BLaER1 (cell line): ENCODE data around the gene FOXP1.

Source experiments
- H3K27ac ChIP-seq: shearing (Covaris generic); formaldehyde crosslinking; 2 replicates; pipeline ENCODE4 v1.8.1; 2022
- H3K27me3 ChIP-seq: shearing (Covaris generic); formaldehyde crosslinking; 2 replicates; pipeline ENCODE4 v1.8.1; 2022
- H3K36me3 ChIP-seq: shearing (Covaris generic); formaldehyde crosslinking; 2 replicates; pipeline ENCODE4 v1.8.1; 2022
- H3K4me1 ChIP-seq: shearing (Covaris generic); formaldehyde crosslinking; 2 replicates; pipeline ENCODE4 v1.8.1; 2022
- H3K4me2 ChIP-seq: shearing (Covaris generic); formaldehyde crosslinking; 2 replicates; pipeline ENCODE4 v1.8.1; 2022
- H3K4me3 ChIP-seq: shearing (Covaris generic); formaldehyde crosslinking; 2 replicates; pipeline ENCODE4 v1.8.1; 2022
- H3K9ac ChIP-seq: shearing (Covaris generic); formaldehyde crosslinking; 2 replicates; pipeline ENCODE4 v1.8.1; 2022
- H3K9me3 ChIP-seq: shearing (Covaris generic); formaldehyde crosslinking; 2 replicates; pipeline ENCODE4 v1.8.1; 2022
- H4K20me1 ChIP-seq: shearing (Covaris generic); formaldehyde crosslinking; 2 replicates; pipeline ENCODE4 v1.8.1; 2022
- Cebpa-rat ChIP-seq: shearing (Covaris generic); IDR thresholded peaks from 2 replicates; pipeline ENCODE4 v1.8.1; 2022

Gene FOXP1

GRCh38 chr3:71226565-71227269 lies 356.8 kb downstream of the FOXP1 start:
- H3K27me3 ChIP-seq: no peaks in the 10 kb centered on the region
- no peak for TF ChIP-seq Cebpa-rat
- no peaks in the 10 kb centered on the region for H3K9me3 ChIP-seq
- H3K4me1 ChIP-seq: peaks cover 10% of the 10 kb centered on the region; the same call in 1 of the 2 replicates
- 0 out of 2 replicates have a peak overlapping the region, but pooled peaks have one; percentile 12 for H3K4me2 ChIP-seq
- no peak overlapping the region for H3K27ac ChIP-seq
- no peaks in the 10 kb centered on the region for H4K20me1 ChIP-seq
- H3K4me3 ChIP-seq: no peak overlapping the region
- no peak overlapping the region for H3K9ac ChIP-seq
- H3K36me3 ChIP-seq: no peaks in the 10 kb centered on the region

GRCh38 chr3:71225951-71226564 lies 357.5 kb downstream of the FOXP1 start:
- Histone ChIP-seq H3K4me3 (no peak overlapping the region), H3K9me3 (no peaks in the 10 kb centered on the region), H3K9ac (no peak overlapping the region), H3K4me2 (no peak overlapping the region), H3K27me3 (no peaks in the 10 kb centered on the region), H3K27ac (no peak overlapping the region), H4K20me1 (no peaks in the 10 kb centered on the region), H3K36me3 (no peaks in the 10 kb centered on the region), H3K4me1 (peaks cover 10% of the 10 kb centered on the region; the same call in 1 of the 2 replicates)
- no peak for TF ChIP-seq Cebpa-rat

GRCh38 chr3:71225002-71225684 lies 358.4 kb downstream of the FOXP1 start:
- Histone ChIP-seq H4K20me1 (no peaks in the 10 kb centered on the region), H3K27me3 (no peaks in the 10 kb centered on the region), H3K9me3 (no peaks in the 10 kb centered on the region), H3K9ac (no peak overlapping the region), H3K4me1 (peaks cover 10% of the 10 kb centered on the region; the same call in 1 of the 2 replicates), H3K36me3 (no peaks in the 10 kb centered on the region), H3K4me2 (no peak overlapping the region), H3K4me3 (no peak overlapping the region), H3K27ac (no peak overlapping the region)
- TF ChIP-seq Cebpa-rat: no peak

GRCh38 chr3:71219744-71220638 lies 363.5 kb downstream of the FOXP1 start:
- H3K27me3 ChIP-seq: no peaks in the 10 kb centered on the region
- no peaks in the 10 kb centered on the region for H4K20me1 ChIP-seq
- no peak for TF ChIP-seq Cebpa-rat
- H3K9ac ChIP-seq: no peak overlapping the region
- no peak overlapping the region for H3K27ac ChIP-seq
- no peak overlapping the region for H3K4me3 ChIP-seq
- H3K4me2 ChIP-seq: no peak overlapping the region
- H3K9me3 ChIP-seq: no peaks in the 10 kb centered on the region
- H3K36me3 ChIP-seq: no peaks in the 10 kb centered on the region
- no peaks in the 10 kb centered on the region for H3K4me1 ChIP-seq

GRCh38 chr3:71218508-71218907 lies 365.0 kb downstream of the FOXP1 start:
- no peaks in the 10 kb centered on the region for H3K36me3 ChIP-seq
- H4K20me1 ChIP-seq: no peaks in the 10 kb centered on the region
- H3K27ac ChIP-seq: no peak overlapping the region
- no peaks in the 10 kb centered on the region for H3K4me1 ChIP-seq
- no peak overlapping the region for H3K4me2 ChIP-seq
- no peak overlapping the region for H3K4me3 ChIP-seq
- H3K9me3 ChIP-seq: no peaks in the 10 kb centered on the region
- H3K9ac ChIP-seq: no peak overlapping the region
- TF ChIP-seq Cebpa-rat: no peak
- H3K27me3 ChIP-seq: no peaks in the 10 kb centered on the region

- no peaks in the 10 kb centered on the region for H3K36me3 ChIP-seq
- no peak for TF ChIP-seq Cebpa-rat
- no peaks in the 10 kb centered on the region for H3K27me3 ChIP-seq
- H3K9me3 ChIP-seq: no peaks in the 10 kb centered on the region
- no peak overlapping the region for H3K4me3 ChIP-seq
- H3K4me2 ChIP-seq: no peak overlapping the region
- no peak overlapping the region for H3K9ac ChIP-seq
- no peak overlapping the region for H3K27ac ChIP-seq
- no peaks in the 10 kb centered on the region for H4K20me1 ChIP-seq
- no peaks in the 10 kb centered on the region for H3K4me1 ChIP-seq
Measured at GRCh38 chr3:71217640-71218222, 365.8 kb downstream of the FOXP1 start.

GRCh38 chr3:71215351-71215750 lies 368.2 kb downstream of the FOXP1 start:
- Histone ChIP-seq H3K4me2 (no peak overlapping the region), H3K9ac (no peak overlapping the region), H3K4me1 (no peaks in the 10 kb centered on the region), H3K36me3 (no peaks in the 10 kb centered on the region), H3K27me3 (no peaks in the 10 kb centered on the region), H3K9me3 (no peaks in the 10 kb centered on the region), H4K20me1 (no peaks in the 10 kb centered on the region), H3K27ac (no peak overlapping the region), H3K4me3 (no peak overlapping the region)
- no peak for TF ChIP-seq Cebpa-rat

GRCh38 chr3:71214797-71215196 lies 368.7 kb downstream of the FOXP1 start:
- no peak overlapping the region for H3K9ac ChIP-seq
- H3K4me3 ChIP-seq: no peak overlapping the region
- H3K4me1 ChIP-seq: no peaks in the 10 kb centered on the region
- H3K27ac ChIP-seq: no peak overlapping the region
- no peak overlapping the region for H3K4me2 ChIP-seq
- H4K20me1 ChIP-seq: no peaks in the 10 kb centered on the region
- no peaks in the 10 kb centered on the region for H3K9me3 ChIP-seq
- H3K36me3 ChIP-seq: no peaks in the 10 kb centered on the region
- TF ChIP-seq Cebpa-rat: no peak
- H3K27me3 ChIP-seq: no peaks in the 10 kb centered on the region

GRCh38 chr3:71214016-71214415 lies 369.5 kb downstream of the FOXP1 start:
- Histone ChIP-seq H3K27ac (no peak overlapping the region), H3K4me2 (no peak overlapping the region), H3K4me3 (no peak overlapping the region), H3K9ac (no peak overlapping the region), H3K36me3 (no peaks in the 10 kb centered on the region), H3K9me3 (no peaks in the 10 kb centered on the region), H3K4me1 (peaks cover 5% of the 10 kb centered on the region), H4K20me1 (no peaks in the 10 kb centered on the region), H3K27me3 (no peaks in the 10 kb centered on the region)
- no peak for TF ChIP-seq Cebpa-rat
